Natural killer cell (primary cell): ENCODE measurements around the gene TBL1X. TPM values are rescaled to one million over a fixed set of nuclear protein-coding genes. Genes with fewer than 3 reads are reported as not detected.

Source experiments
- ATAC-seq, 3 donors: fragments of 150-1000 bp in 2 of 3; fragments of 200-7000 bp in 1 of 3; cut with Tn5 transposase; 1 replicate in 1 of 3; 2 replicates in 2 of 3; pipeline ENCODE4 v1.10.0; 2021; ENCODE audit warnings: mild to moderate bottlenecking in 2 of 3, moderate library complexity in 2 of 3
- DNase-seq, 2 donors: peaks; one replicate each; pipeline versions ENCODE4 v3.0.0 to v3.0.0-alpha.2; 2013 to 2021; ENCODE audit warnings: mixed read lengths in 1 of 2
- H3K27ac ChIP-seq: one replicate; pipeline ENCODE4 v1.5.1; 2013; ENCODE audit warnings: mild to moderate bottlenecking, low read length
- H3K27me3 ChIP-seq: one replicate; pipeline ENCODE4 v1.6.1; 2013; ENCODE audit warnings: low read length; ENCODE audit not compliant: control insufficient read depth, insufficient read depth
- H3K36me3 ChIP-seq: one replicate; pipeline ENCODE4 v1.6.1; 2013; ENCODE audit warnings: low read length; ENCODE audit not compliant: control insufficient read depth, insufficient read depth
- H3K4me1 ChIP-seq: one replicate; pipeline ENCODE4 v1.6.1; 2013; ENCODE audit warnings: low read length; ENCODE audit not compliant: control insufficient read depth, insufficient read depth
- H3K4me3 ChIP-seq: one replicate; pipeline ENCODE4 v1.5.1; 2013; ENCODE audit warnings: low read length
- H3K9me3 ChIP-seq: one replicate; pipeline ENCODE4 v1.6.1; 2013; ENCODE audit warnings: low read length; ENCODE audit not compliant: control insufficient read depth, insufficient read depth
- H3K27ac Mint-ChIP-seq, 2 donors: one replicate each; pipeline ENCODE4 v1.8.0; 2022; ENCODE audit warnings: mild to moderate bottlenecking in 2 of 2, mixed read lengths in 2 of 2, moderate library complexity in 1 of 2
- H3K27me3 Mint-ChIP-seq, 2 donors: one replicate each; pipeline ENCODE4 v1.8.0; 2022; ENCODE audit warnings: low read depth in 2 of 2, mixed read lengths in 2 of 2
- H3K36me3 Mint-ChIP-seq: one replicate; pipeline ENCODE4 v1.8.0; 2022; ENCODE audit warnings: mixed read lengths
- H3K4me1 Mint-ChIP-seq, 2 donors: one replicate each; pipeline ENCODE4 v1.8.0; 2022; ENCODE audit warnings: mixed read lengths in 2 of 2
- H3K4me3 Mint-ChIP-seq: one replicate; pipeline ENCODE4 v1.8.0; 2022; ENCODE audit warnings: mild to moderate bottlenecking, moderate library complexity, mixed read lengths
- H3K9me3 Mint-ChIP-seq, 2 donors: one replicate each; pipeline ENCODE4 v1.8.0; 2022; ENCODE audit warnings: mixed read lengths in 2 of 2
- CTCF ChIP-seq: fragments of 200-600 bp; IDR thresholded peaks from one replicate; pipeline ENCODE4 v1.8.0; 2022; ENCODE audit warnings: antibody characterized with exemption
- WGBS: methylation state at CpG from one replicate; pipeline ENCODE4 v1.1.7; 2013; ENCODE audit warnings: missing lambda C conversion rate; ENCODE audit not compliant: insufficient coverage; 5-methylcytosine and 5-hydroxymethylcytosine counted together
- intact Hi-C: fragments of 100-400 bp; cut with micrococcal nuclease; formaldehyde crosslinking; loops from one replicate; pipeline ENCODE4 v1.14.2; 2022
- total RNA-seq, 4 donors: library from RNA; stranded (reverse); fragments of 120-200 nt in 1 of 4; gene quantifications; one replicate each; pipeline versions ENCODE4 v1.2.3 to v1.2.4, GENCODE V29; 2013 to 2022

The TBL1X gene
- total RNA-seq, 3 donors from 2014 or later (not counting 1 experiment from before 2014, with no cell fraction given): 21.9 to 43.8 (median 32.7) TPM

- Mint-ChIP-seq H3K36me3 (no peaks in the 10 kb centered on the region), H3K27ac (peak overlapping the region; percentile 79 to 91)
- intact Hi-C loops: no loop called here
These were observed 213.5 kb downstream of the TBL1X start for GRCh38 chrX:9678215-9678965.

GRCh38 chrX:9681011-9681410 is 216.2 kb downstream of the TBL1X start:
- no peak for TF ChIP-seq CTCF
- Histone ChIP-seq H3K4me3 (no peak overlapping the region), H3K27ac (no peak overlapping the region), H3K27me3 (no peaks in the 10 kb centered on the region), H3K9me3 (no peaks in the 10 kb centered on the region), H3K36me3 (peaks cover 2% of the 10 kb centered on the region), H3K4me1 (peaks cover 12% of the 10 kb centered on the region)
- Mint-ChIP-seq H3K4me3 (no peak overlapping the region), H3K27ac (no peak overlapping the region), H3K9me3 (no peaks in the 10 kb centered on the region), H3K27me3 (no peaks in the 10 kb centered on the region), H3K36me3 (peaks cover 7% of the 10 kb centered on the region), H3K4me1 (peaks cover 27 to 29% of the 10 kb centered on the region in 2 donors)
- intact Hi-C loops: no loop called here
- ATAC-seq: no peak
- DNase-seq: no peak
- 91% methylated on average over 4 of the region's 9 CpGs for WGBS

More at GRCh38 chrX:9678215-9678965, 213.5 kb downstream of the TBL1X start:
- Histone ChIP-seq H3K27ac (no peak overlapping the region), H3K36me3 (no peaks in the 10 kb centered on the region), H3K9me3 (no peaks in the 10 kb centered on the region), H3K4me1 (peaks cover 12% of the 10 kb centered on the region), H3K4me3 (no peak overlapping the region), H3K27me3 (no peaks in the 10 kb centered on the region)
- 100% methylated on average over 1 of the region's 3 CpGs for WGBS
- no peak for DNase-seq
- Mint-ChIP-seq H3K9me3 (no peaks in the 10 kb centered on the region), H3K4me3 (peak overlapping the region; percentile 7), H3K27me3 (no peaks in the 10 kb centered on the region), H3K4me1 (peaks cover 29 to 36% of the 10 kb centered on the region in 2 donors)
- no peak for ATAC-seq
- no peak for TF ChIP-seq CTCF

GRCh38 chrX:9681422-9681821 is 216.6 kb downstream of the TBL1X start:
- Histone ChIP-seq H3K27me3 (no peaks in the 10 kb centered on the region), H3K4me1 (peaks cover 12% of the 10 kb centered on the region), H3K4me3 (no peak overlapping the region), H3K36me3 (peaks cover 2% of the 10 kb centered on the region), H3K9me3 (no peaks in the 10 kb centered on the region), H3K27ac (no peak overlapping the region)
- Mint-ChIP-seq H3K27me3 (no peaks in the 10 kb centered on the region), H3K4me1 (peaks cover 23 to 25% of the 10 kb centered on the region in 2 donors), H3K4me3 (no peak overlapping the region), H3K9me3 (no peaks in the 10 kb centered on the region), H3K27ac (no peak overlapping the region), H3K36me3 (peaks cover 11% of the 10 kb centered on the region)
- no peak for DNase-seq
- intact Hi-C loops: no loop called here
- no peak for TF ChIP-seq CTCF
- whole genome bisulfite sequencing: 86% methylated on average over 3 of the region's 4 CpGs
- ATAC-seq: no peak
